K562 (cell line): Measurements from ENCODE around the gene RNF152. TPM values are rescaled to one million over a fixed set of nuclear protein-coding genes. Genes with fewer than 3 reads are reported as not detected.

ENCODE experiments used
- MGA ChIP-seq: fragments of 450-650 bp; IDR thresholded peaks from 2 replicates; pipeline ENCODE4 v1.6.1; 2016; ENCODE audit warnings: mild to moderate bottlenecking, moderate library complexity
- polyA plus RNA-seq, 8 experiments: library from polyadenylated mRNA; depleted of rRNA in 4 of 8; stranded (reverse) in 5 of 8; unstranded in 3 of 8; fragments of >200 nt; fragmentation: Nextera tagmentation in 2 of 8; fragmentation: Illumina TruSeq in 1 of 8; extraction: Ambion mirVana in 2 of 8; extraction: Trizol in 1 of 8; gene quantifications; 2 replicates each; pipeline versions ENCODE4 v1.2.1 to v1.2.3, GENCODE V29; 2011 to 2014; ENCODE audit warnings: inconsistent platforms in 1 of 8, missing spikeins in 1 of 8
- total RNA-seq, 7 experiments: library from RNA; depleted of rRNA in 6 of 7; stranded (reverse); fragments of >200 nt in 6 of 7; fragmentation: Illumina TruSeq in 2 of 7; extraction: Trizol in 2 of 7; gene quantifications; 2 replicates each; pipeline versions ENCODE4 v1.2.1 to v1.2.3, GENCODE V29; 2011 to 2021; ENCODE audit warnings: low replicate concordance in 1 of 7

The RNF152 gene
- total and polyA plus RNA-seq, 9 of the 15 experiments (the other 6 are each of a cell fraction or from before 2014, with no cell fraction given): 0.04 to 0.05 TPM; not detected in 7

GRCh38 chr18:61771861-61772260, 120.9 kb downstream of the RNF152 start (continued):
- no peak for TF ChIP-seq MGA
